Activated T-cell treated with anti-CD3 and anti-CD28 coated beads, Interleukin-2, amount 50 U/mL, for 1 hour (primary cell): ENCODE results near the gene SPRR2D.
"Not testable (repeated sequence)": the region's sequence is repeated elsewhere in the genome, so short reads cannot be mapped to it uniquely, and the experiment has no call there.

Source experiments
- DNase-seq: peaks from one replicate; pipeline ENCODE4 v3.0.0-alpha.2; 2020

Gene SPRR2D

DNA sequence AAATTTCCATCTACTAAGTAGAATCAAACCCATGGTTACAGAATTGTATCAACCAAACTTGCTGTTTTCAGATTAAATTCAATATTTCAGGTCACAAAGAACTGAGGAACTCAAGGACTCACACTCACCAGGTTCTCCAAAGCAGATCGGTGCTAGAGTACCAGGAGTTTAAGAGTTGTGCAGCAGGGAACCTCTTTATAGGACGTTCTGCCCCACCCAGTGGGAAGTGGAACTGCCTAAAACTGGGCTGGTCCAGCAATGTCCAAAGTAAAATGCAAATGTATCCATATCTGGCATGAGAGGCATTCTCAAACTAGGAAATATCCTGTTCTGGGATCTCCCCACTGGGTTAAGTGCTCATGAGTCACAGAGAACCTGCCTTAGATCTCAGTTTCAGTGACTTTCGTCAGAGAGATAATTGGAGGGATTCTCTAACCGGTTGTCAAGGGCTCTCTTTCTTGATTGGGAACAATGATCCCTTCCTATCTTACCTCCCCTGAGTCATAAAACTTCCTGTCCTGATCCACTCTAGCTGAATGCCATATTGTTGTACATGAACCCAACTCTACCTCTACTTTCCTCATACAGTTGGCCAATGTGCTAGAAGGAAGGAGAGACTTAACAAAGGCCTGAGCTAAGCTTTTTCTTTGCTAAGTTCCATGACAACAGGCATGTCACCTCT, at the start of gene SPRR2D:
TSS of gene SPRR2D (minus strand) at position 171 of the 682 bp plus-strand sequence. CDS start 774 bp downstream, outside the sequence.
- DNase-seq = no peak

DNA sequence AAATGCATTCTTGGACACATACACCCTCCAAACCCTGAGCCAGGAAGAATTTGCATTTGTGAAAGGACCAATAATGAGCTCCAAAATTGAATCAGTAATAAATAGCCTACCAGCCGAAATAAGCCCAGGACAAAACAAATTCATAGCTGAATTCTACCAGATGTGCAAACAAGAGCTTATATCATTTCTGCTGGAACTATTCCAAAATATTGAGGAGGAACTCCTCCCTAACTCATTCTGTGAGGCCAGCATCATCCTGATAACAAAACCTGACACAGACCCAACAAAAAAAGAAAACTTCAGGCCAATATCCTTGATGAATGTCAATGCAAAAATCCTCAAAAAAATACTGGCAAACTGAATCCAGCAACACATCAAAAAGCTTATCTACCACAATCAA, 46.7 kb upstream of the SPRR2D start:
- DNase-seq = no peak

DNA sequence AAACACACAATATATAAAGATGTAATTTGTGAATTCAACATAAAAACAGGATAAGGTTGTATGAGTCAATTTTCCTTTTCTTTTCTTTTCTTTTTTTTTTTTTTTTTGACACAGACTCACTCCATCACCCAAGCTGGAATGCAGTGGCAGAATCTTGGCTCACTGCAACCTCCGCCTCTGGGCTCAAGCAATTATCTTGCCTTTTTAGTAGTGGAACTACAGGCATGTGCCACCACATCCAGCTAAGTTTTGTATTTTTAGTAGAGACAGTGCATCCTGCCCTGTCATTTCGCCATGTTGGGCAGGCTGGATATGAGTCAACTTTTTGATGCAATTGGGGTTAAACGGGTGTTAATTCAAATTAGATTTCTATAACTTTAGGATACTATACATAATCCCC, 40.8 kb upstream of the SPRR2D start:
- DNase-seq = no peak

DNA sequence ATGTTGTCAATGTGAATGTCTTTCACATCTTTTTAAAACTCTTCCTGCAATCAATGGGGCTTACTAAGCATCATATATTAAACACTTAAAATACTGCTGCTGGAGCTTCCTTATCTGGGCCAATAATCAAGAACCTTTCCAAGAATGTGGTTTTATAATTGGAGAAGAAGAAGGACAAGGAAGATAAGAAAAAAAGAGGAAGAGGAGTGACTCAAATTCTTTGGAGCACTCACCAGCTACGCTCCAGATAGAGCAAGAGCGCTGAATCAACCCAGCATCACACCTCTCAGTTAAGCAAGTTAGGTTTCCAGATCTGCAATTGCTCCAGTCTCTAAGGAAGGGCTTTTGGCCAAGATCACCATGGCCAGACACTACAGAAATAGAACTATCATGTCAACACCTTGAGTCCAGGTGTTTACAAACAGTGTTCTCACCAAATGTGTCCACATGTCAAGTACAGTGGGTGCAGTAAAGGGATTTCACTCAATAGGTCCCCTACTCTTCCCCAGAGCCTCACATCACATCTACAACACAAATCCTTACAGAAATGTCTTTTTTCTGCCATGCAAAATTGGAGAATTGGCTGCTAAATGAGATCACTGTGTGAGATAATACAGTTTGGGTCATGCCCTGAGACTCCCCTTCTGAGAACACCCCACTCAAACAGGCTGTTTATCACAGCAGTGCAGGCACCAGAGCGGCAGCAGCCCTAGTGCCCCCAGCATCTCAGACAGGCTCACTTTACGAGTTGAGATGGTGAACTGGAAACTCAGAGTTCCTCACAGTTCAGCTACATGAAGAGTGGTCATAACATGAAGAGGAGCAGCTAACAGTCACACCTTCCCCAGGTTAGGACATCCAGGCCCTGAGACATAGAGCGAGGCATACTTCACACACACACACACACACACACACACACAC, 32.1 kb upstream of the SPRR2D start:
- DNase-seq = no peak

DNA sequence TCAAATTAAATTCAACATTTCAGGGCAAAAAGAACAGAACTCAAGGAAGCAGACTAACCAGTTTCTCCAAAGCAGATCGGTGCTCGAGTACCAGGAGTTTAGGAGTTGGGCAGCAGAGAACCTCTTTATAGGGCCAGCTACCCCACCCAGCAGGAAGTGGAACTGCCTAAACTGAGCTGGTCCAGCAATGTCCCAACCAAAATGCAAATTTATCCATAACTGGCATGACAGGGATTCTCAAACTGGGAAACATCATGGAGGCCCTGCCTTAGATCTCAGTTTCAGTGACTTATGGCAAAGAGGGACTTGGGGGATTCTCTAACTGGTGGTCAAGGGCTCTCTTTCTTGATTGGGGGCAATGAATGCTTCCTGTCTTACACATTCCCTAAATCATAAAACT, 30.6 kb upstream of the SPRR2D start, which contains the start of gene SPRR2B:
TSS of gene SPRR2B (minus strand) at position 101 of the 400 bp plus-strand sequence. CDS start 772 bp downstream, outside the sequence.
- no peak for DNase-seq

DNA sequence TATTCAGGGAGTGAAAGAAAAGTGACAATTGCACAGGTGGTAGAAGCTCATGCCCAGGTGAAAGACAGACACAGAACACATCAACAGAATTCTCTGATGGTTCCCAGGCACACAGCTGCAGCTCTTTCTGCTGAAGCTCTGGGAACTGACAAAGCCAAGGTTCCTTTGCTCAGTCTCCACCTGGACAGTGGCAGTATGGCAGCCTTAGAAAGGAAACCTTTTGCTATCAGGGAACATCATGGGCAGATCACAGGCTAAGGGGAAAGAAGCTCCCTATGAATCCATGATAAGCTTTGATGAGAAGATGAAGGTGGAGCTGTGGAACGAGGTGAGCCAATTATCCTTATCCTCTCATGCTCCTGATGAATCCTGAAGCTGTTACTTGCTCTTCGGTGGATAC, 29.3 kb upstream of the SPRR2D start:
- no peak for DNase-seq

DNA sequence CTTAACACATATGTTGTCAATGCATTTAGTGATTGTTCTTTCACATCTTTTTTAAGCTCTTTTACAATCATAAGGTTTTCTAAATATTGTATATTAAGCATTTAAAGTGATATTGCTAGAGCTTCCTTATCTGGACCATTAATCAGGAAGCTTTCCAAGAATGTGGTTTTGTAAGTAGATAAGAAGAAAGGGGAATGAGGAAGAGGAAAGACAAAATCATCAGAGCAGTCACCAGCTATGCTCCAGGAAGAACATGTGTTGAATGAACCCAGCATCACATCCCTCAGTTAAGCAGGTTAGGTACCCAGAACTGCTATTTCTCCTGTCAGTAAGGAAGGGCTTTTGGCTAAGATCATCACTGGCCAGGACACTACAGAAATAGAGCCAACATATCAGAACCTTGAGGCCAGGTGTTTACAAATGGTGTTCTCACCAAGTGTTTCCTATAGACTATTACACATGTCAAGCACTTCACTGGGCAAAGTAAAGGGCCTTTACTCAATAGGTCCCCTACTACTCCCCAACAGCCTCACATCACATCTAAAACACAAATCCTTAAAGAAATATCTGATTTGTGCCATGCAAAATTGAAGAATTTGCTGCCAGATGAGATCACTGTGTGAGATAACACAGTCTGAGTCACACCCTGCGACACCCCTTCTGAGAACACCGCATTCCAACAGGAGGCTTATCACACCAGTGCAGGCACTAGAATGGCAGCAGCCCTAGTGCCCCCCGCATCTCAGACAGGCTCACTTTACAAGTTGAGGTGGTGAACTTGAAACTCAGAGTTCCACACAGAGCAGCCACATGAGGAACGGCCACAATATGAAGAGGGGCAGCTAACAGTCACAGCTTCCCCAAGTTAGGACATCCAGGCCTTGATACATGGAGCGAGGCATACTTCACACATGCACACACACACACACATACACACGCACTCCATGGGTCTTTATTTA, 18.2 kb upstream of the SPRR2D start:
- DNase-seq = no peak

DNA sequence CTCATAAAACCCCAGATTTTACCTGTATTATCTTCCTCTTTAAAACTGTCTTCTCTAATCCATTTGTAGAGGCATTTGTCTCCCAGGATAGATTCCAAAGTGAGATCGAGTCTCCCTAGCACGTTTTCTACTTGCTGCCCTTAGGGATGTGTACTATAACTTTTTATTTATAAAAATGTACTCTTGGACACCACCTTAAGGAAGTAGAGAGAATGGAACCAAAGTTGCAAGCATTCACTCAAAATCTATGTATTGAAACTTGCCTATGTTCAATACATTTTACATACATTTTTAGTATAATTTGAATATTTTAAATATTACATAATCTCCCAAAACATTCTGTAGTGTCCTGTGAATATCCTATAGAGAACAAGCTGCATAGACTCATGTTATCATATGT, 17.2 kb upstream of the SPRR2D start:
- DNase-seq = no peak

DNA sequence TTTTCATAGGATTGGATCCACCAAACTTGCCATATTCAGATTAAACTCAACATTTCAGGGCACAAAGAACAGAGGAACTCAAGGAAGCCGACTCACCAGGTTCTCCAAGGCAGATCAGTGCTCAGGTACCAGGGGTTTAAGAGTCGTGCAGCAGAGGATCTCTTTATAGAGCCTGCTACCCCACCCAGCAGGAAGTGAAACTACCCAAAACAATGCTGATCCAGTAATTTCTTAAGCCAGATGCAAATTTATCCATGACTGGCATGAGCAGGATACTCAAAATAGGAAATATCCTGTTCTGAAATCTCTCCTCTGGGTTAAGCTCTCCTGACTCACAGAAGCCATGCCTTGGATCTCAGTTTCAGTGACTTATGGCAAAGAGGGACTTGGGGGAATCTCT, 16.5 kb upstream of the SPRR2D start, which contains the start of gene SPRR2A:
TSS of gene SPRR2A (minus strand) at position 138 of the 400 bp plus-strand sequence. CDS start 777 bp downstream, outside the sequence.
- DNase-seq = no peak

DNA sequence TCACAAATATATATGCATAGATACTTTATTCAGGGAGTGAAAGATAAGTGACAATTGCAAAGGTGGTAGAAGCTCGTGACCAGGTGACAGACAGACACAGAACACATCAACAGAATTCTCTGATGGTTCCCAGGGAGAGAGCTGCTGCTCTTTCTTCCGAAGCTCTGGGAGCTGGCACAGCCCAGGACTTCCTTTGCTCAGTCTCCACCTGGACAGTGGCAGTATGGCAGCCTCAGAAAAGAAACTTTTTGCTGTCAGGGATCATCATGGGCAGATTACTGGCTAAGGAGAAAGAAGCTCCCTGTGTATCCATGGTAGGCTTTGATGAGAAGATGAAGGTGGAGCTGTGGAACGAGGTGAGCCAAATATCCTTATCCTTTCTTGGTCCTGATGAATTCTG, 15.2 kb upstream of the SPRR2D start:
- not testable (repeated sequence) for DNase-seq

DNA sequence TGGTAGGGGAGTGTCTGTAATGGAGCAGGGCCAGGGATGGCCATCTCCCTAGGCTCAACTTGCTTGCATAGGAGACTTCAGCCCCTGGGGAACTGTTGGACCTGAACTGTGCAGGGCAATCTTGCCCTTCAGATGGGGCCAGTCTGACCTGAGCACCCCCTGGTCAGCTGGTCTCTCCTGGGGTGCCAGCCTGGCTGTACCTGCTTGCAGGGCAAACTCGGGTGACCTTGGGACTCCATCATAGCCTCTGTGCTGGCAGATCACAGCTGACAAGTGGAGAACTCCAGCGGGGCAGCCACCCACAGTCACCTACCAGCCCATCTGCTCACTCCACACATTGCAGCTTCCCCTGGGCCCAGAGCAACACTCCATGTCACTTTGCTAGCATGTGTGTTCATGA, 8.3 kb upstream of the SPRR2D start:
- DNase-seq = no peak

DNA sequence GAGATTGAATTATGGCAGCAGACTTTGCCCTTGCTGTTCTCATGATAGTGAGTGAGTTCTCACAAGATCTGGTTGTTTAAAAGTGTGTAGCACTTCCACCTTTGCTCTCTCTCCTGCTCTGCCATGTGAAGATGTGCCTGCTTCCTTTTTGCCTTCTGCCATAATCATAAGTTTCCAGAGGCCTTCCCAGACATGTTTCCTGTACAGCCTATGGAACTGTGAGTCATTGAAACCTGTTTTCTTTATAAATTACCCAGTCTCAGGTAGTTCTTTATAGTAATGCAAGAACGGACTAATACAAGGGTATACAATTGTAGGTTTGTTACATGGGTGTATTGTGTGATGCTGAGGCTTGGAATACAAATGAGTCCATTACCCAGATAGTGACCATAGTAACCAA, 5.7 kb downstream of the SPRR2D start:
- no peak for DNase-seq

DNA sequence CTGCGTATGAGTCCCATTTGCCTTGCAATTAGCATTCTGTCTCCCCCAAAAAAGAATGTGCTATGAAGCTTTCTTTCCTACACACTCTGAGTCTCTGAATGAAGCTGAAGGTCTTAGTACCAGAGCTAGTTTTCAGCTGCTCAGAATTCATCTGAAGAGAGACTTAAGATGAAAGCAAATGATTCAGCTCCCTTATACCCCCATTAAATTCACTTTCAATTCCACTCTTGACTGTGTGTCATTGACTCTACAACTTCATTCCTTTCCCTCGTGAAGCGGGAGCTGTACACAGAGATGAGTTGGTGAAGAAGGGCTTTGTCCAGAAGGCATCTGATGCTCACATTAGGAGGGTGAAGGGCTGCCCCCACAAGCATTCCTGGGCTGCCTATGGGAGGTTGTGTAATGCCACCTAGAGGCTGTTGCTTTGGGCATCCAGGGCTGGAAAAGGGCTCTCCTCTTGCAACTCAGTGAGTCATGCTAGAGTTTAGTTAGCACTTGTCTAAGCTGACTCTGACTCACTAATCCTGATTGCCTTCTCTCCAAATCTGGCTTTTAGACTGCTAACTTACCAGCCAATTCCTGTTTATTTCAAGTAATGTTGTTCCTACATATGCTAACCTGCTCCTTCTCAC, 8.1 kb downstream of the SPRR2D start:
- DNase-seq = no peak

DNA sequence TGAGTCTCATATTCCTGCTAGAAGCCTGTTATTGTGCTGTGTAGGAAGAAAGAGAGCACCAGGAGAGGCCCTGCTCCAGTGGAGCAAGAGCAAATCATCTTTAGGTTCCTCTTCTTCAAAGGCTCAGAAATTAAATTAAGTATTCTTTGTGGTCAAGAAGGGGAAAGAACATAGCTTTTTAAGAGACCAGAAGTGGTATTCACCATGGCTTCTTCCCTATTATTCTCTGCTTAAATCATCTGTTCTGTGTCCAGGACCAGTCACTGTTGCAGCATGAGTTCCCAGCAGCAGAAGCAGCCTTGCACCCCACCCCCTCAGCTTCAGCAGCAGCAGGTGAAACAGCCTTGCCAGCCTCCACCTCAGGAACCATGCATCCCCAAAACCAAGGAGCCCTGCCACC, 8.8 kb downstream of the SPRR2D start:
- DNase-seq = no peak

DNA sequence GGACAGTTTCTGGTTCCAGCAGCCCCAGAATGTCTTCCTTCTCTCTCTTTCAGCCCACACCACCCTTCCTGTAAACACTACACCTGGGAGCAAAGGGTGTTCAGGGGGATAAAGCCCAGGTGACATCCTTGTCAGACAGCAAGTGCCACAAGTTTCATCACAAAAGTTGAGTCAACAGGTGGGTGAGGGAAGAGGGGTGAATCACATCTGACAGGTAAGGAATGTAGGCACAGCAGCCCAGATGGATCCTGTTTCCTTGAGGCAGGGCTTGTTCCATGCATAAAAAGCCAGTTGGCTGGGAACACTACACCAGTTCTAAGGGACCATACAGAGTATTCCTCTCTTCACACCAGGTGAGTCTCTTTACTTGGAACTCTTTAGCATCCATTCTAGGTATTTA, 10.0 kb downstream of the SPRR2D start, which contains the start of gene SPRR1B:
TSS of gene SPRR1B (plus strand) at position 309 of the 400 bp plus-strand sequence. CDS start 1,143 bp downstream, outside the sequence.
- DNase-seq = no peak

DNA sequence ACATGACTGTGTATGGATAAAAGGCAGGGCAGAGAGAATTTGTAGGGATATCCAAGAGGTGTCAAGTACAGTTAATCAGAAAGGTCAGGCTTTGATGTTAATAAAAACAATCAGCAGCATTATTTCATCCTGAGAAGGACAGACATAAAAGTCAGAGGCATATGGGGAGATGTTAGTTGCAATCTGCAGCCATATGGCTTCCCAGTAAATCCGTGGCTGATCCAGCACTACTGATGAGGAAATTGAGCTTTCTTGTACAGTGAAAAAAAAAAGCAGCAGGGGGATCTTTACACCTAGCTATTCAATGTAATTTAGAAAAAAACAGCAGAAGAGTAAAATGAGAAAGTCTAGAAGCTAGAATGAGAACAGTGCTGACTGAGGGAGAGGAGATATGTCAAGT, 12.2 kb downstream of the SPRR2D start:
- no peak for DNase-seq

DNA sequence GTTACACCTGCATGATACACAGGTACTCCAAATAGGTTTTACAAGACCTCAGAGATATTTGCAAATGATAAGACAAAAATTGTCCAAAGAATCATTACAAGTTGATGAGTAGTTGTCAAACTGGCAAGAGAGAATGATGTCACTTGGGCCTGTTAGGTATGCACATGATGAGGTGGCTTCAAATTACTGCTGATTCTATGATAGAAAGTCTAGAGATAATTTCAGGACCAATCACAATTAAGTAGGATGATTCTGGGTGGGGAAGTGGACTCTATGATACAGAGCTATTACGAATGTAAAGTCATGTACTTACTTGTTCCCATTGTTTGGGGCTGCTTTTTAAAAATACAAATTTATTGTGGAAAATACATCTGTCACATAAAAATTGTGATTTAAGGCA, 15.1 kb downstream of the SPRR2D start:
- no peak for DNase-seq

DNA sequence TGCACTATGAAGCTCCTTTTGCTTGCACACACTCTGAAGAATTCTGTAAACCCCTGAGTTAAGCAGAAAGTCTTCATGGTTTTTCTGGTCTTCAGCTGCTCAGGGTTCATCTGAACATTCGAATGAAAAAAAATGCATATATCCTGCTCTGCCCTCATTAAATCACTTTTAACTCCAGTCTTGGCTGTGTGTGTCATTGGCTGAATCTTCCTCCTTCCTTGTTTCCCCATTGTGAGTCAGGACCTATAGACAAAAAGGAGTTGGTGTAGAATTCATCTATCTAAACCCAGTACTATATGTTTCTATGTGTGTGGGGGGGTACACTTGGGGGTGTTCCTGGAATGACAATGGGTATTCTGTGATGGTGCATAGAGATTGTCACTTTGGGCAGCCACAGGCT, 16.5 kb downstream of the SPRR2D start:
- DNase-seq = no peak

DNA sequence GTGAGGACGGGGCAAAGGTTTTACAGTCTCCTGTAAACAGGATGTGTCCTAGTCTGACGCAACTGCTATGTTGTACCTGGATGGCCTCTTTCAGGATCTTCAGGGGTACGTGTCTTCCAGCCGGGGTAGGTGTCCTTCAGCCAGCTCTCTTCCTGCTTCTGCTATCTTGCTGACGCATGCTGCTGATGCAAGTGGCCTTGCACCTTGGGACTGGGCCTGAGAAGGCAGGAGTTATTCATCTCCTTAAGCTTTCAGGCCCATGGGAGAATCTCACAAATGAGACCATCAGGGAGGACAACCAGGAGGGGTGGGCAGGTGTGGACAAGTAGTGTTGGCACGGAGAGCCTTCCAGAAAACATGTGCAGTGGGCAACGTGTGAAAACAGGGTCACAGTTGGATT, 17.8 kb downstream of the SPRR2D start:
- DNase-seq = no peak

DNA sequence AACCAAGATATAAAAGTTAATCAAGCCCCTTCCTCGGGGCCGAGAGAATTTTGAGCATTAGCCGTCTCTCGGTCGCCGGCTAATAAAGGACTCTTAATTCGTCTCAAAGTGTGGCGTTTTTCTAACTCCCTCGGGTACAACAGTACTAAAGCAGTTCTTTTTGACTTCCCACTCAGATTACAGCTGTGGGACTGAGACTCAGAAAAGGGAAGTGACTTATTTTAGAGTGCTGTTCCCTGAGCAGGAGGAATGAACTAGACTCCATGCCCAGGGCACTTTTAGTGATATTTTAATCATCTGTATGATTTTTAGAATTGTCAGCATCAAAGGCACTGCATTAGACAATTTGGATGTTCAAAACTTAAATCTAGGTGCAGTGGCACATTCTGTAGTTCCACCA, 18.6 kb downstream of the SPRR2D start:
- not testable (repeated sequence) for DNase-seq

DNA sequence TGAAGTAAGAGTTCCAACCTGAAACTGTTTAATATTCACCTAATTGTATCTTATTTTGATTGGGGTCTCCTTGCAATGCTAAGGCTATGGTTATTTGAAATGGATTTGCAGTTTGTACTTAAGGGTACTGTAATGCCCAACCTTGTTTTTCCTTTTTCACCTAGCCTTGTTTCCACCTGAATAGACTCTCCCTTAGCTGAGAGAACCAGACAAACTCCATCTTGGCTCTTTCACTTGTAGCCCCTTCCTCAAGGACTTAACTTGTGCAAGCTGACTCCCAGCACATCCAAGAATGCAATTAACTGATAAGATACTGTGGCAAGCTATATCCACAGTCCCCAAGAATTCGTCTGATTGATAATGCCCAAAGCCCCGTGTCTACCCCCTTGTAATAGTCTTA, 19.1 kb downstream of the SPRR2D start:
- DNase-seq = not testable (repeated sequence)

DNA sequence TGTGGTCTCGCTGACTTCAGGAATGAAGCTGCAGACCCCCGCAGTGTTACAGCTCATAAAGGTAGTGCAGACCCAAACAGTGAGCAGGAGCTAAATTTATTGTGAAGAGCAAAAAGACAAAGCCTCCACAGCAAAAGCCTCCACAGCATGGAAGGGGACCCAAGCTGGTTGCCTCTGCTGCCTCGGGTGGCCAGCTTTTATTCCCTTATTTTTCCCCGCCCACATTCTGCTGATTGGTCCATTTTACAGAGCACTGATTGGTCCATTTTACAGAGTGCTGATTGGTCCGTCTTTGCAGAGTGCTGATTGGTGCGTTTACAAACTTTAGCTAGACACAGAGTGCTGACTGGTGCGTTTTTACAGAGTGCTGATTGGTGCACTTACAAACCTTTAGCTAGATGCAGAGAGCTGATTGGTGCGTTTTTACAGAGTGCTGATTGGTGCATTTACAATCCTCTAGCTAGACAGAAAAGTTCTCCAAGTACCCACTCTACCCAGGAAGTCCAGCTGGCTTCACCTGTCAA, 29.6 kb downstream of the SPRR2D start:
- DNase-seq = not testable (repeated sequence)
